Karpas-422 (cell line): ENCODE measurements around the gene TMEM129. TPM values are rescaled to one million over a fixed set of nuclear protein-coding genes. Genes with fewer than 3 reads are reported as not detected.
A peak's percentile ranks its signal among the peaks of the same experiment; 100 is the strongest.

Experiments used
- DNase-seq: peaks from one replicate; pipeline ENCODE4 v3.0.0-alpha.2; 2015
- H2AFZ ChIP-seq: fragments of 200-600 bp; sonication (generic); 2 replicates; pipeline ENCODE4 v1.6.1; 2014; ENCODE audit warnings: antibody characterized with exemption, low read length, mixed read lengths
- H3K27ac ChIP-seq: fragments of 200-600 bp; sonication (generic); 2 replicates; pipeline ENCODE4 v1.5.1; 2014; ENCODE audit warnings: mild to moderate bottlenecking, low read length, moderate library complexity
- H3K27me3 ChIP-seq: fragments of 200-600 bp; sonication (generic); 2 replicates; pipeline ENCODE4 v1.6.1; 2014; ENCODE audit warnings: low read length, mixed read lengths
- H3K36me3 ChIP-seq: fragments of 200-600 bp; sonication (generic); 2 replicates; pipeline ENCODE4 v1.6.1; 2014; ENCODE audit warnings: low read length, mixed read lengths; ENCODE audit not compliant: insufficient read depth
- H3K4me1 ChIP-seq: fragments of 200-600 bp; sonication (generic); 2 replicates; pipeline ENCODE4 v1.6.1; 2014; ENCODE audit warnings: mild to moderate bottlenecking, low read length, mixed read lengths
- H3K4me2 ChIP-seq: fragments of 200-600 bp; sonication (generic); 2 replicates; pipeline ENCODE4 v1.6.1; 2014; ENCODE audit warnings: low read length, low read depth, mild to moderate bottlenecking; ENCODE audit not compliant: poor library complexity, severe bottlenecking
- H3K4me3 ChIP-seq: fragments of 200-600 bp; sonication (generic); 2 replicates; pipeline ENCODE4 v1.5.1; 2014; ENCODE audit warnings: mild to moderate bottlenecking, antibody characterized with exemption, low read length, mixed read lengths
- H3K79me2 ChIP-seq: fragments of 200-600 bp; sonication (generic); 2 replicates; pipeline ENCODE4 v1.6.1; 2014; ENCODE audit warnings: mild to moderate bottlenecking, low read length, mixed read lengths
- H3K9ac ChIP-seq: fragments of 200-600 bp; sonication (generic); 2 replicates; pipeline ENCODE4 v1.6.0; 2014; ENCODE audit warnings: low read length
- H3K9me2 ChIP-seq: fragments of 200-600 bp; sonication (generic), shearing (Covaris generic); replicated peaks from 2 replicates; pipeline ENCODE4 v1.6.0; 2014; ENCODE audit warnings: mild to moderate bottlenecking, low read length, moderate library complexity; ENCODE audit not compliant: insufficient read depth
- H3K9me3 ChIP-seq: fragments of 300-700, 200-600 bp; sonication (generic); 2 replicates; pipeline ENCODE4 v1.6.1; 2014; ENCODE audit warnings: low read length, mixed read lengths
- H4K20me1 ChIP-seq: fragments of 200-600 bp; sonication (generic); 2 replicates; pipeline ENCODE4 v1.6.1; 2014; ENCODE audit warnings: mild to moderate bottlenecking, antibody characterized with exemption, low read length, low read depth; ENCODE audit not compliant: insufficient read depth
- total RNA-seq: library from RNA; depleted of rRNA; stranded (reverse); fragments of >200 nt; shearing (Covaris generic); gene quantifications from 2 replicates; pipeline ENCODE4 v1.2.3, GENCODE V29; 2014; ENCODE audit warnings: low replicate concordance

TMEM129 gene
- total RNA-seq, 1 experiment from 2014 or later: 21.8 TPM

GRCh38 chr4:1760521-1761071 lies 39.5 kb upstream of the TMEM129 start:
- no peaks in the 10 kb centered on the region for H3K9me3 ChIP-seq
- DNase-seq: no peak
- H3K4me2 ChIP-seq: no peak overlapping the region
- H3K79me2 ChIP-seq: no peaks in the 10 kb centered on the region
- H3K27me3 ChIP-seq: no peaks in the 10 kb centered on the region
- no peaks in the 10 kb centered on the region for H3K36me3 ChIP-seq
- no peak overlapping the region for H3K9ac ChIP-seq
- H3K27ac ChIP-seq: no peak overlapping the region
- H3K9me2 ChIP-seq: no peaks in the 10 kb centered on the region
- H4K20me1 ChIP-seq: peaks cover 4% of the 10 kb centered on the region; the same call in 1 of the 2 replicates
- no peak overlapping the region for H2AFZ ChIP-seq
- no peak overlapping the region for H3K4me3 ChIP-seq
- peaks cover 3% of the 10 kb centered on the region; the same call in 1 of the 2 replicates for H3K4me1 ChIP-seq

GRCh38 chr4:1759818-1760223 lies 38.7 kb upstream of the TMEM129 start:
- peak; percentile 73 for DNase-seq
- no peak overlapping the region for H3K9ac ChIP-seq
- H3K4me3 ChIP-seq: no peak overlapping the region
- H3K27me3 ChIP-seq: no peaks in the 10 kb centered on the region
- no peaks in the 10 kb centered on the region for H3K36me3 ChIP-seq
- no peak overlapping the region for H3K4me2 ChIP-seq
- no peak overlapping the region for H3K27ac ChIP-seq
- H2AFZ ChIP-seq: no peak overlapping the region
- no peaks in the 10 kb centered on the region for H4K20me1 ChIP-seq
- H3K9me3 ChIP-seq: no peaks in the 10 kb centered on the region
- no peaks in the 10 kb centered on the region for H3K79me2 ChIP-seq
- H3K9me2 ChIP-seq: no peaks in the 10 kb centered on the region
- H3K4me1 ChIP-seq: peaks cover 3% of the 10 kb centered on the region; the same call in 1 of the 2 replicates

GRCh38 chr4:1759170-1759817 lies 38.2 kb upstream of the TMEM129 start:
- H3K9me2 ChIP-seq: no peaks in the 10 kb centered on the region
- no peak overlapping the region for H3K27ac ChIP-seq
- H3K27me3 ChIP-seq: no peaks in the 10 kb centered on the region
- H3K36me3 ChIP-seq: no peaks in the 10 kb centered on the region
- H3K4me3 ChIP-seq: no peak overlapping the region
- H3K9me3 ChIP-seq: no peaks in the 10 kb centered on the region
- H2AFZ ChIP-seq: no peak overlapping the region
- H3K9ac ChIP-seq: no peak overlapping the region
- no peaks in the 10 kb centered on the region for H4K20me1 ChIP-seq
- no peaks in the 10 kb centered on the region for H3K79me2 ChIP-seq
- no peak for DNase-seq
- peaks cover 3% of the 10 kb centered on the region; the same call in 1 of the 2 replicates for H3K4me1 ChIP-seq
- no peak overlapping the region for H3K4me2 ChIP-seq

- no peak overlapping the region for H3K4me2 ChIP-seq
- no peaks in the 10 kb centered on the region for H3K9me2 ChIP-seq
- no peaks in the 10 kb centered on the region for H3K79me2 ChIP-seq
- no peak overlapping the region for H2AFZ ChIP-seq
- H3K27me3 ChIP-seq: no peaks in the 10 kb centered on the region
- no peak for DNase-seq
- no peak overlapping the region for H3K27ac ChIP-seq
- H4K20me1 ChIP-seq: no peaks in the 10 kb centered on the region
- no peak overlapping the region for H3K4me3 ChIP-seq
- H3K36me3 ChIP-seq: no peaks in the 10 kb centered on the region
- H3K4me1 ChIP-seq: peaks cover 5% of the 10 kb centered on the region; the same call in 1 of the 2 replicates
- no peak overlapping the region for H3K9ac ChIP-seq
- H3K9me3 ChIP-seq: no peaks in the 10 kb centered on the region
Measured at GRCh38 chr4:1758306-1759121, 37.4 kb upstream of the TMEM129 start.

- H3K27ac ChIP-seq: no peak overlapping the region
- no peak for DNase-seq
- H2AFZ ChIP-seq: no peak overlapping the region
- no peak overlapping the region for H3K4me2 ChIP-seq
- H3K4me3 ChIP-seq: no peak overlapping the region
- no peaks in the 10 kb centered on the region for H3K79me2 ChIP-seq
- no peak overlapping the region for H3K9ac ChIP-seq
- H4K20me1 ChIP-seq: no peaks in the 10 kb centered on the region
- H3K27me3 ChIP-seq: no peaks in the 10 kb centered on the region
- H3K36me3 ChIP-seq: no peaks in the 10 kb centered on the region
- H3K9me3 ChIP-seq: no peaks in the 10 kb centered on the region
- no peaks in the 10 kb centered on the region for H3K9me2 ChIP-seq
- peaks cover 6% of the 10 kb centered on the region for H3K4me1 ChIP-seq
Measured at GRCh38 chr4:1757836-1758235, 36.7 kb upstream of the TMEM129 start.

GRCh38 chr4:1756893-1757779 lies 36.0 kb upstream of the TMEM129 start:
- Histone ChIP-seq H3K36me3 (no peaks in the 10 kb centered on the region), H2AFZ (no peak overlapping the region), H3K9me2 (no peaks in the 10 kb centered on the region), H3K9me3 (no peaks in the 10 kb centered on the region), H3K27me3 (no peaks in the 10 kb centered on the region), H3K4me1 (peaks cover 13% of the 10 kb centered on the region), H3K9ac (no peak overlapping the region), H3K4me2 (no peak overlapping the region), H3K4me3 (no peak overlapping the region), H3K79me2 (no peaks in the 10 kb centered on the region), H3K27ac (no peak overlapping the region), H4K20me1 (no peaks in the 10 kb centered on the region)
- DNase-seq: no peak

GRCh38 chr4:1756079-1756478 lies 35.0 kb upstream of the TMEM129 start:
- DNase-seq: no peak
- H2AFZ ChIP-seq: no peak overlapping the region

More at GRCh38 chr4:1756079-1756478, 35.0 kb upstream of the TMEM129 start:
- H3K4me1 ChIP-seq: peaks cover 14% of the 10 kb centered on the region
- no peak overlapping the region for H3K4me3 ChIP-seq
- no peaks in the 10 kb centered on the region for H3K9me3 ChIP-seq
- no peak overlapping the region for H3K4me2 ChIP-seq
- H3K9ac ChIP-seq: no peak overlapping the region
- H3K27ac ChIP-seq: no peak overlapping the region
- no peaks in the 10 kb centered on the region for H3K9me2 ChIP-seq
- H4K20me1 ChIP-seq: no peaks in the 10 kb centered on the region
- no peaks in the 10 kb centered on the region for H3K36me3 ChIP-seq
- H3K79me2 ChIP-seq: no peaks in the 10 kb centered on the region
- H3K27me3 ChIP-seq: no peaks in the 10 kb centered on the region
